Epithelial cell of proximal tubule (primary cell): ENCODE results near the gene LRRN3. TPM values are rescaled to one million over a fixed set of nuclear protein-coding genes. Genes with fewer than 3 reads are reported as not detected.

ENCODE experiments used
- DNase-seq: peaks from one replicate; pipeline ENCODE4 v3.0.0-alpha.2; 2011; ENCODE audit warnings: low read depth
- H3K4me3 ChIP-seq: 2 replicates; pipeline ENCODE4 v1.5.1; 2011; ENCODE audit warnings: low read depth, mild to moderate bottlenecking, low read length
- total RNA-seq: library from RNA; depleted of rRNA; stranded (reverse); fragments of >200 nt; gene quantifications from 2 replicates; pipeline ENCODE4 v1.2.3, GENCODE V29; 2015
- TF ChIP-seq, protein P1 (sequence below): conservative IDR thresholded peaks from 2 replicates; pipeline ENCODE4 v1.5.1; 2012; ENCODE audit warnings: low read depth, mild to moderate bottlenecking, low read length

The LRRN3 gene
- total RNA-seq, 1 donor from 2014 or later: not detected

DNA sequence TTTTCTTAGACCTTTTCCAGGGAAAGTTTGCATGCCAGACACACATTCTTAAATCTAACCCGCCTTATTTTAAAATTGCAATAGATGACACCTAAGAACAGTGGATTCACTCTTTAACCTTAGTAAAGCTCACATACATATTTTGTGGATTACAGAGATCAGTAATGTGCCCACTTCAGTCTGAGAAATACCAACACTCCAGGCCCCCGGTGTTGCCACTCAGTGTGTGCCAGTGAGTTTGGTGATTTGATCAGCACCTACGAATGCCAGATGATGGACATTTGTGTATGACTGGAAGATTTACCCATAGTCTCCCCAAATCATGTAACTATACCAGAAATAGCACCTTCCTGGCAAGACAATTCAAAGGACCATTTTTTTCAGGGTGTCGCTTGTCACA, 2.6 kb downstream of the LRRN3 start:
- no peak overlapping the region for H3K4me3 ChIP-seq
- no peak for DNase-seq
- TF ChIP-seq, protein P1, sequence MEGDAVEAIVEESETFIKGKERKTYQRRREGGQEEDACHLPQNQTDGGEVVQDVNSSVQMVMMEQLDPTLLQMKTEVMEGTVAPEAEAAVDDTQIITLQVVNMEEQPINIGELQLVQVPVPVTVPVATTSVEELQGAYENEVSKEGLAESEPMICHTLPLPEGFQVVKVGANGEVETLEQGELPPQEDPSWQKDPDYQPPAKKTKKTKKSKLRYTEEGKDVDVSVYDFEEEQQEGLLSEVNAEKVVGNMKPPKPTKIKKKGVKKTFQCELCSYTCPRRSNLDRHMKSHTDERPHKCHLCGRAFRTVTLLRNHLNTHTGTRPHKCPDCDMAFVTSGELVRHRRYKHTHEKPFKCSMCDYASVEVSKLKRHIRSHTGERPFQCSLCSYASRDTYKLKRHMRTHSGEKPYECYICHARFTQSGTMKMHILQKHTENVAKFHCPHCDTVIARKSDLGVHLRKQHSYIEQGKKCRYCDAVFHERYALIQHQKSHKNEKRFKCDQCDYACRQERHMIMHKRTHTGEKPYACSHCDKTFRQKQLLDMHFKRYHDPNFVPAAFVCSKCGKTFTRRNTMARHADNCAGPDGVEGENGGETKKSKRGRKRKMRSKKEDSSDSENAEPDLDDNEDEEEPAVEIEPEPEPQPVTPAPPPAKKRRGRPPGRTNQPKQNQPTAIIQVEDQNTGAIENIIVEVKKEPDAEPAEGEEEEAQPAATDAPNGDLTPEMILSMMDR: no peak

DNA sequence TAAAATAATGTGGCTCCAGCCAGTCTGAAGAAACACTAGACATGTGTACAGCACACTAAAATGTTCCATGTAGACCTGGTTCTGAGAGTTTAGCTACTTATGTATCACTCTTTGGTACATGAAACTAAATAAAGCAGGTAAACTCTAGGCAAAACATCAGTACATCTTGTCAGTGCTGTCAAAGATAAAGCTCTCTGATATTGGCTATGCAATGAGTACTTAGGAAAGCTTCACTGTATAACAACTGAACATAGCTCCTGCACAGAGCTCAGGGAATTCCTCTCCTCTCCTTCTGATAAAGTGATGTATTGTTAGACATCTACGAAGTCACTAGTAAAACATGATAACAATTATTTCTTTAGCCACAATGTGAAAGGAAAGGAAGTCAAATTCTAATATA, 3.5 kb downstream of the LRRN3 start:
- DNase-seq: no peak
- no peak overlapping the region for H3K4me3 ChIP-seq
- TF ChIP-seq, protein P1: no peak

DNA sequence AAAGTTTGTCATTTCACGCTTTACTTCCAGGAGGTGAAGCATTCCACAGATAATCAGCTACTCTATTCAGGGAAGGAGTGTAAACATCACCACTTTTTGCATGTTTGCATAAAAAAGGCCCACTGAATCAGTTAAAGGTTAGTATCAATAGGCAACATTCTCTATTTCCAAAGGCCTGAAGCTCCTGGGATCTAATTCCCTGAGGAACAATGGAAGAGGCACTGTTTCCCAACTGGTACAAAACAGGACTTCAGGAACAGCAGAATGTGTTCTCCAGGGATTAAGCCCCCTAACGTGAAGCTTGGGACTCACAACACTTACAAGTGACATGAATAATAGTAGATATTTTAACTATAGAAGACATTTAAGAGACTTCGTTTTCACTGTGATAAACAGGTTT, 6.1 kb downstream of the LRRN3 start:
- no peak overlapping the region for H3K4me3 ChIP-seq
- no peak for DNase-seq
- TF ChIP-seq, protein P1: no peak

DNA sequence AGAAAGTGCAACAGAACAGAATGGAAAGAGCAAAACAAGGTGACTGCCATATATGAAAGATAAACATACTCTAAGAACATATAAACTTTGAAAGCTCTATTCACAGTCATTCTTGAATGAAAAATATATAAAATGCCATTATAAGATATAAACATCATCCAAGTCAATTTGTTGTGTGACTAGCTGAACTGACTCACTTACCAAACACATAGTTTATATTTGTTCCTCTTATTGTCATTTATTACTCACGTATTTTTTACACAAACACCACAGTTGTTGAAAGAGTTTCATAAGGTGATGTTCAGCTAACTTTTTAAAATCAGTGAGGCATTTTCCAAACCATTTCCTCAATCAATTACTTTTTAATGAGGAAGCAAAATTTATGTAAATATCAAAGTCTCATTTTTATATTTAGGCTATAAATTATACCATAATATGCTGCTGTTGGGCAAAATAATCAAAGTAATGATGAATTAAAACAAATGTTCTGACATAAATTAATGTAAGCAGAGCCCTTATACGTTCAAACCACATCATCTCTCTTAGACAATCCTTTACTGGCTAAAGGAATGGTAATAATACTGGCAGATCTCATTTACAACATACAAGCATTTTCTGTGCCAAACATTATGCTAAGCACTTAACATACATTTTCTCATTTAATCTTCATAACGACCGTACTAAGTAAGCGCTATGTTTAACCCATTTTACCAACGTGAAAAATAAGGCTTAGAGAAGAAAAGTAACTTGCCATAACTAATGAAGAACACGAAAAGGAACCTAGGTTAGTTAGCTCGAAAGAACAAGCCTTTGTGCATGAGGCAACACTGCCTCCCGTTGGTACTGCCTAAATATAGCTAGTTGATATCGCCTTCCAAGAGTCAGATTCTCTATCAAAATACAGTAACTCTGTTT, 7.3 kb downstream of the LRRN3 start:
- H3K4me3 ChIP-seq: no peak overlapping the region
- TF ChIP-seq, protein P1: peak; percentile 74
- DNase-seq: no peak

DNA sequence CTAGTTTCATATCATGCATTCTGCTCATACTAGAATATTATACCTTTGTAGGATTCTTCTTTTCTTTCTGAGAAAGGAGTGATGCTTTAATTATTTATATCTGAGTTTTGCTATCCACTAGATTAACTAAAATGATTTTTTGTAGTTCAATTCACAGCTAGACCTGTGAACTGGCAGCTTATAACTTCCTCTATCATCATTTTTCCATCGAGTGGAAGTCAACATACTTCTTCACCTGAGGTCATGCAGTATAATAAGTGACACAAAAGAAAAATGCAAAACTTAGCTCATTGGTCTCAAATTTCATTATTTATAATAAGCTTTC, 8.0 kb downstream of the LRRN3 start:
- DNase-seq: no peak
- H3K4me3 ChIP-seq: no peak overlapping the region
- TF ChIP-seq, protein P1: no peak

DNA sequence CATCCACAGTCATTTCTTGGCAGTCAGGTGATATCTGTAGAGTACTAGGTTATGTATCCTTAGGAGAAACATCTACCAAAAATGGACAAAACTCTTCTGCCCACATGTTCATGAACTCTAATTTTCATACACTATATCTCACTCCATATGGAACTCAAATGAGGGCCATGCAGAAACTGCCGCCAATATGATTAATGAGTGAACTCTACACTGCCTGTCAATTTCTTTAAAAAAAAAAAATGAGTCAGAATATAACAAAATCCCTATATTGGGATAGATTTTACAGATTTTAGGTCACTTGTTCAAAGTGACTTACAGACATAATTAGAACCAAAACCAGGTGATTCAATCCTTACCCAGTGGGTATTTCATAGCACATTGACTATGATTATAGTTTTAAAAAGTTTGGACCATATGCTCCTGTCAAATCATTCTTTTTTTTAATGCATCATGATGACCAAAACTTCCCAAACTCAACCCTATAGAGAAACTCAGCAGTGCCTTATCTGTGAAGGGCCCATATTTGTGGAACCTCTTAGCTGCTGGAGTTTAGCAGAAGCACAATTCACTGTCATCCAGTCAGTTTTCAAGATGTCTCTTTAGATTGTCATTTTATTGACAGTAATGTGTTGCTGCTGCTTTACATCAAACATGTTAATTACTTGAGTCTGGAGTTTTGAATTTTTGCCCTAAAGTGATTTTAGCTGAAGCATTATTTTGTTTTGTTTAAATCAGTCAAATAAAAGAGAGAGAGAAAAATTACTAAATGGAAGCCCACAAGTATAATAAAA, 11.1 kb downstream of the LRRN3 start:
- TF ChIP-seq, protein P1: no peak
- DNase-seq: no peak
- H3K4me3 ChIP-seq: no peak overlapping the region

DNA sequence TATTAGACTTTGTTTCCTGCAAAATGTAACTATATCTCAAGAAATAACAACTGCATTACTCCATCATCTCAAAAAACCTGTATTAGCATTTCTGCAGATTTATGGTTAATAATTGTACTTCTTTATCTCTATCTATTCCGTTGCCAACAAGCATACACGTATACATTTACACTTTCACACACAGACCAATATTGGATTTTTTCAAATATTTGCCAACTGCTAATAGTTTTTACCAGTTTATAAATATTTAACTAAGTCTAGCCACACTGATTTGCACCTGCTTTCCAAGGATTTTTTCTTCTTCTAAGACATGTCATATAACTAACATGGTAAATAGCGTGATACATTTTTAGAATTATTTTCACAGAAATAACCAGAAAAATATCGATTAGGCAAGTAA, 12.2 kb downstream of the LRRN3 start:
- TF ChIP-seq, protein P1: no peak
- DNase-seq: no peak
- no peak overlapping the region for H3K4me3 ChIP-seq
